ENCODE data around the gene PLXNA3.
A peak's percentile ranks its signal among the peaks of the same experiment; 100 is the strongest.

The PLXNA3 gene

GRCh38 chrX:154489182-154489581 lies 31.1 kb downstream of the PLXNA3 start:
- Histone ChIP-seq H3K36me3 (ENCODE audit: low read length) (no peaks in the 10 kb centered on the region), H3K27ac (ENCODE audit: low read depth, low read length) (0 out of 2 replicates have a peak overlapping the region, but pooled peaks have one; percentile 65), H2AFZ (ENCODE audit: low read depth, low read length, severe bottlenecking) (no peak overlapping the region), H3K9me2 (replicated peaks; ENCODE audit: insufficient read depth, low read length) (no peaks in the 10 kb centered on the region), H4K20me1 (ENCODE audit: low read depth, low read length) (no peaks in the 10 kb centered on the region), H3K9me3 (ENCODE audit: insufficient read depth, low read length) (no peaks in the 10 kb centered on the region), H3K27me3 (ENCODE audit: low read length) (no peaks in the 10 kb centered on the region), H3K4me2 (ENCODE audit: low read depth, low read length, poor library complexity, severe bottlenecking) (peak overlapping the region; percentile 81), H3F3A (ENCODE audit: insufficient read depth) (peaks cover 6% of the 10 kb centered on the region), H3K4me3 (ENCODE audit: insufficient read depth, low read length, poor library complexity, severe bottlenecking) (peak overlapping the region; percentile 76), H3K9ac (ENCODE audit: low read length) (peak overlapping the region; percentile 73), H3K79me2 (ENCODE audit: insufficient read depth, low read length) (peaks cover 18% of the 10 kb centered on the region)
- TF ChIP-seq EZH2phosphoT487 (conservative IDR thresholded peaks at IDR 0.05; ENCODE audit: low read length), result no peak
- TF ChIP-seq, protein P1, sequence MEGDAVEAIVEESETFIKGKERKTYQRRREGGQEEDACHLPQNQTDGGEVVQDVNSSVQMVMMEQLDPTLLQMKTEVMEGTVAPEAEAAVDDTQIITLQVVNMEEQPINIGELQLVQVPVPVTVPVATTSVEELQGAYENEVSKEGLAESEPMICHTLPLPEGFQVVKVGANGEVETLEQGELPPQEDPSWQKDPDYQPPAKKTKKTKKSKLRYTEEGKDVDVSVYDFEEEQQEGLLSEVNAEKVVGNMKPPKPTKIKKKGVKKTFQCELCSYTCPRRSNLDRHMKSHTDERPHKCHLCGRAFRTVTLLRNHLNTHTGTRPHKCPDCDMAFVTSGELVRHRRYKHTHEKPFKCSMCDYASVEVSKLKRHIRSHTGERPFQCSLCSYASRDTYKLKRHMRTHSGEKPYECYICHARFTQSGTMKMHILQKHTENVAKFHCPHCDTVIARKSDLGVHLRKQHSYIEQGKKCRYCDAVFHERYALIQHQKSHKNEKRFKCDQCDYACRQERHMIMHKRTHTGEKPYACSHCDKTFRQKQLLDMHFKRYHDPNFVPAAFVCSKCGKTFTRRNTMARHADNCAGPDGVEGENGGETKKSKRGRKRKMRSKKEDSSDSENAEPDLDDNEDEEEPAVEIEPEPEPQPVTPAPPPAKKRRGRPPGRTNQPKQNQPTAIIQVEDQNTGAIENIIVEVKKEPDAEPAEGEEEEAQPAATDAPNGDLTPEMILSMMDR (IDR thresholded peaks at IDR 0.05; ENCODE audit: insufficient read depth, low read length, poor library complexity, severe bottlenecking), result no peak

- Histone ChIP-seq H3K4me2 (ENCODE audit: low read depth, low read length, poor library complexity, severe bottlenecking) (peak overlapping the region; percentile 81), H3K27me3 (ENCODE audit: low read length) (no peaks in the 10 kb centered on the region), H3K4me3 (ENCODE audit: insufficient read depth, low read length, poor library complexity, severe bottlenecking) (peak overlapping the region; percentile 76), H3K27ac (ENCODE audit: low read depth, low read length) (peak overlapping the region; percentile 65), H3K36me3 (ENCODE audit: low read length) (no peaks in the 10 kb centered on the region), H3K9me3 (ENCODE audit: insufficient read depth, low read length) (no peaks in the 10 kb centered on the region), H3K9ac (ENCODE audit: low read length) (peak overlapping the region; percentile 73), H4K20me1 (ENCODE audit: low read depth, low read length) (no peaks in the 10 kb centered on the region), H2AFZ (ENCODE audit: low read depth, low read length, severe bottlenecking) (no peak overlapping the region), H3K79me2 (ENCODE audit: insufficient read depth, low read length) (peaks cover 13% of the 10 kb centered on the region), H3K9me2 (replicated peaks; ENCODE audit: insufficient read depth, low read length) (no peaks in the 10 kb centered on the region), H3F3A (ENCODE audit: insufficient read depth) (peaks cover 6% of the 10 kb centered on the region)
- TF ChIP-seq EZH2phosphoT487 (conservative IDR thresholded peaks at IDR 0.05; ENCODE audit: low read length), result no peak
- TF ChIP-seq, protein P1 (IDR thresholded peaks at IDR 0.05; ENCODE audit: insufficient read depth, low read length, poor library complexity, severe bottlenecking), result no peak
Measured at GRCh38 chrX:154490021-154490413, 31.9 kb downstream of the PLXNA3 start.

DNA sequence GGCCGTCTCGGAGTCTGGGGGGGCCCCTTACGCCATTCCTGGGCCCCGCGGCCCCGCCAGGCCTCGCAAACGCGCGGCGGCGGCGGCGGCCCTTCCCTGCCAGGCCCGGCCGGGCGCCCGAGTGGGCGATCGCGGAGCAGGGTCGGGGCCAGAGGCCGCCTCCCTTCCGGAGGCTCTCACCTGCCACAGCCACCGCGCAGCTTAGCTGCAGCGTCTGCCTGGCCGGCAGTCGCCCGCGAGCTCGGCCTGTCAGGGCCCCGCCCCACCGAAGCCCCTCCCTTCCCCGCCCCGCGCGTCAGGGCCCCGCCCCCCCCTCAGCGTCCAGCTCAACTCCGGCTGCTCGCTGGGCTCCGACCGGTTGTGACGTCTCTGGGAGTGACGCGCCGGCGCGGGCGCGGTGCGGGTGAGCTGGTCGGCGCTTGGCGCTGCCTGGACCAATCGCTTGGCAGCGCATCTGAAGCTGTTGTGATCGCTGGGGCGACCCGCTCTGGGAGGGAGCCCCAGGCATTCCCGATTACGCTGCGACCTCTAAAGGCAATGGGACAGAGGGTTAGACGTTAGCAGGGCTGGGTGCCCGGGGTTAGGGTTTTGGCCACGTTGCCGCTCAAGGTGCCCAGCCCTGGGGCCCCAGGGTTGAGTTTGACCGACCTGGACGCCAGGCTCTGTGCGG lies 32.5 kb downstream of the PLXNA3 start, which contains the start of gene SLC10A3:
SLC10A3 (minus strand) TSS at position 216 of the 670 bp plus-strand sequence. CDS start 1,689 bp downstream, outside the sequence.
- Histone ChIP-seq H3K9me3 (ENCODE audit: insufficient read depth, low read length) (no peaks in the 10 kb centered on the region), H3K27me3 (ENCODE audit: low read length) (no peaks in the 10 kb centered on the region), H3F3A (ENCODE audit: insufficient read depth) (peaks cover 6% of the 10 kb centered on the region), H3K9ac (ENCODE audit: low read length) (peak within 1 kb of the TSS; percentile 74), H3K9me2 (replicated peaks; ENCODE audit: insufficient read depth, low read length) (no peaks in the 10 kb centered on the region), H3K36me3 (ENCODE audit: low read length) (no peaks in the 10 kb centered on the region), H2AFZ (ENCODE audit: low read depth, low read length, severe bottlenecking) (peak within 1 kb of the TSS; percentile 89), H4K20me1 (ENCODE audit: low read depth, low read length) (no peaks in the 10 kb centered on the region), H3K27ac (ENCODE audit: low read depth, low read length) (peak within 1 kb of the TSS; percentile 65), H3K4me3 (ENCODE audit: insufficient read depth, low read length, poor library complexity, severe bottlenecking) (peak within 1 kb of the TSS; percentile 76), H3K4me2 (ENCODE audit: low read depth, low read length, poor library complexity, severe bottlenecking) (peak within 1 kb of the TSS; percentile 81), H3K79me2 (ENCODE audit: insufficient read depth, low read length) (peaks cover 8% of the 10 kb centered on the region)
- TF ChIP-seq, protein P1 (IDR thresholded peaks at IDR 0.05; ENCODE audit: insufficient read depth, low read length, poor library complexity, severe bottlenecking), result peak; percentile 9
- TF ChIP-seq EZH2phosphoT487 (conservative IDR thresholded peaks at IDR 0.05; ENCODE audit: low read length), result no peak
